Stimulated activated naive CD8-positive, alpha-beta T cell treated with anti-CD3 and anti-CD28 coated beads, Interleukin-15, amount 100 ng/mL, for 72 hours (primary cell): ENCODE data around the gene SOCS1.

Source experiments
- ATAC-seq: fragments of 150-1000 bp; cut with Tn5 transposase; 2 replicates; pipeline ENCODE4 v1.10.0; 2021; ENCODE audit warnings: mild to moderate bottlenecking, moderate library complexity
- DNase-seq, 2 donors: peaks; one replicate each; pipeline ENCODE4 v3.0.0; 2021 to 2022
- H3K27ac Mint-ChIP-seq, 2 donors: one replicate each; pipeline ENCODE4 v1.8.0; 2022; ENCODE audit warnings: mild to moderate bottlenecking in 2 of 2, mixed read lengths in 2 of 2, moderate library complexity in 2 of 2
- H3K27me3 Mint-ChIP-seq: one replicate; pipeline ENCODE4 v1.8.0; 2022; ENCODE audit warnings: mixed read lengths
- H3K4me1 Mint-ChIP-seq: one replicate; pipeline ENCODE4 v1.8.0; 2022; ENCODE audit warnings: mild to moderate bottlenecking, mixed read lengths
- H3K4me3 Mint-ChIP-seq, 2 donors: one replicate each; pipeline ENCODE4 v1.8.0; 2022; ENCODE audit warnings: mild to moderate bottlenecking in 2 of 2, mixed read lengths in 2 of 2, moderate library complexity in 1 of 2
- H3K9me3 Mint-ChIP-seq, 2 donors: one replicate each; pipeline ENCODE4 v1.8.0; 2022; ENCODE audit warnings: mixed read lengths in 2 of 2

SOCS1 gene

DNA sequence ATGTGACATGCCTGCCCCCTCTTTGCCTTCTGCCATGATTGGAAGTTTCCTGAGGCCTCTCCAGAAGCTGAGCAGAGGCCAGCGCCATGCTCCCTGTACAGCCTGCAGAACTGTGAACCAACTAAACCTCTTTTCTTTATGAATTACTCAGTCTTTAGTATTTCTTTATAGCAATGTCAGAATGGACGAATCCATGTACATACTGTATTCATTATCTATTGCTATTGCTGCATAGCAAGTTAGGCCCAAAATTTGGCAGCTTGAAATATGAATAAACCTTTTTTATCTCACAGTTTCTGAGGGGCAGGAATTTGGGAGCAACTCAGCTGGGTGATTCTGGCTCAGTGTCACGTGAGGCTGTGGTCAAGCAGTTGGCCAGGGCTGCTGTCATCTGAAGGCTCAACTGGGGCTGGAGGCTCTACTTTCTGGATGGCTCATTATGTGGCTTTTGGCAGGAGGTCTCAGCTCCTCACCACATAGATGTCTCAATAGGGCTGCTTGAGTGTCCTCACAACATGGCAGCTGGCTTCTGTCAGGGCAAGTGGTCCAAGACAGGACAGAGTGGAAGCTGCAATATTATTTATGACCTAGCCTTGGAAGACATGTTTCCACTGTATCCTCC is 40.0 kb downstream of the SOCS1 start:
- ATAC-seq: no peak
- Mint-ChIP-seq H3K27me3 (peaks cover 8% of the 10 kb centered on the region), H3K4me1 (peaks cover 24% of the 10 kb centered on the region), H3K4me3 (no peak overlapping the region), H3K9me3 (peaks cover 23 to 31% of the 10 kb centered on the region in 2 donors), H3K27ac (no peak overlapping the region)
- no peak for DNase-seq

DNA sequence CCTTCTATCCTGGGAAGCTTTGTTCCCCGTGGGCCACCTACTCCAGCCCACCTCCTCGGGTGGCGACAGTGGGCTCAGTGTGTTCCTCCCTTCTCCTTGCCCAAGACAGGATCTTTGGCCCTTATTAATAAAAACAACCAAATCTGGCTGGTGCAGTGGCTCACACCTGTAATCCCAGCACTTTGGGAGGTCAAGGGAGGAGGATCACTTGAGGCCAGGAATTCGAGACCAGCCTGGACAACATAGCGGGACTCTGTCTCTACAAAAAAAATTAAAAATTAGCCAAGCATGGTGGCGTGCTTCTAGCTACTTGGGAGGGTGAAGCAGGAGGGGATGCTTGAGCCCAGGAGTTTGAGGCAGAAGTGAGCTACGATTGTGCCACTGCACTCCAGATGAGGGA is 42.2 kb downstream of the SOCS1 start:
- peaks cover 34% of the 10 kb centered on the region for H3K4me1 Mint-ChIP-seq
- DNase-seq (no peak), ATAC-seq (no peak)
- H3K27me3 Mint-ChIP-seq: peaks cover 8% of the 10 kb centered on the region
- H3K4me3 Mint-ChIP-seq: no peak overlapping the region
- peaks cover 18 to 26% of the 10 kb centered on the region in 2 donors for H3K9me3 Mint-ChIP-seq
- H3K27ac Mint-ChIP-seq: peak overlapping the region in 1 of 2 donors; percentile 61

DNA sequence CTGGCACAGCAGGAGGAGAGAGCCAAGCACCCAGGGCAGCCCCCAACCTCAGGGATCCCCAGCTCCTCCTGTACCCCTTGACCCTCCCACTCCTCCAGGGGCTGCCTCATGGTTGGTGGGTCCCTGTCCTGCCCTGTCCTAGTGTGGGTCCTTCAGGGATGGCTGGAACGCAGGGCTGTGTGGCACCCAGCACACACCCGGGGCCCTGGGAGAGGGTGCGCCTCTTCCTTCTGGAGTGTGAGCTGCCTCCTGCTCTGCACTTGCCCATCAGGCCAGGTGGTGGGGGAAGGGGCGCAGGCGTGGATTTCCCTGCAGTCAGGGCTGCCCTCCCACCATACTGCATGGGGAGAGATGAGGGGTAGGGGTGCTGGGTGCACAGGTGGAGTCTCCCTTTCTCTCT is 42.6 kb downstream of the SOCS1 start:
- H3K27me3 Mint-ChIP-seq: peaks cover 8% of the 10 kb centered on the region

DNA sequence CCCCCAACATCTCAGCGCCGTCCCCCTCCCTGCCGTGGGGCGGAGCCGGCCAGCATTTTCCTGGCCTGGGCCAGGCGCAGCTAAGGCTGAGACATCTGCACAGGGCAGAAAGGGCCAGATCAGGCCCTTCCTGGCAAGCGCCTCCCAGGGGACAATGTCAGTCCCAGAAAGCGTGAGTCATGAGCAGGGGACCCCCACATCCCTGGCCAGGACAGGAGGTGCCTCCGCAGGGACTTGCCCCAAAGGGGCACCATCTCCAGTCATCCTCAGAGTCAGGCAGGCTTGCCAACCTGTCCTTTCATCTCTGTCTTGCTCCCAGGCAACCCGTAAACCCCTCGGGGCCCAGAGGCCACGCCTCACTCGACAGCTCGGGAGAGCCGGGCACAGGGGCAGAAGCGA is 43.2 kb downstream of the SOCS1 start:
- no peak overlapping the region for H3K27ac Mint-ChIP-seq
- H3K4me1 Mint-ChIP-seq: peaks cover 40% of the 10 kb centered on the region
- peak; percentile 21 for ATAC-seq
- no peak for DNase-seq
- peaks cover 13 to 24% of the 10 kb centered on the region in 2 donors for H3K9me3 Mint-ChIP-seq
- H3K4me3 Mint-ChIP-seq: no peak overlapping the region
- peaks cover 8% of the 10 kb centered on the region for H3K27me3 Mint-ChIP-seq

More for the DNA sequence above, 42.6 kb downstream of the SOCS1 start:
- H3K9me3 Mint-ChIP-seq: peaks cover 13 to 24% of the 10 kb centered on the region in 2 donors
- H3K4me3 Mint-ChIP-seq: no peak overlapping the region
- ATAC-seq: peak; percentile 52
- H3K27ac Mint-ChIP-seq: peak overlapping the region in 1 of 2 donors; percentile 61
- no peak for DNase-seq
- peaks cover 36% of the 10 kb centered on the region for H3K4me1 Mint-ChIP-seq

DNA sequence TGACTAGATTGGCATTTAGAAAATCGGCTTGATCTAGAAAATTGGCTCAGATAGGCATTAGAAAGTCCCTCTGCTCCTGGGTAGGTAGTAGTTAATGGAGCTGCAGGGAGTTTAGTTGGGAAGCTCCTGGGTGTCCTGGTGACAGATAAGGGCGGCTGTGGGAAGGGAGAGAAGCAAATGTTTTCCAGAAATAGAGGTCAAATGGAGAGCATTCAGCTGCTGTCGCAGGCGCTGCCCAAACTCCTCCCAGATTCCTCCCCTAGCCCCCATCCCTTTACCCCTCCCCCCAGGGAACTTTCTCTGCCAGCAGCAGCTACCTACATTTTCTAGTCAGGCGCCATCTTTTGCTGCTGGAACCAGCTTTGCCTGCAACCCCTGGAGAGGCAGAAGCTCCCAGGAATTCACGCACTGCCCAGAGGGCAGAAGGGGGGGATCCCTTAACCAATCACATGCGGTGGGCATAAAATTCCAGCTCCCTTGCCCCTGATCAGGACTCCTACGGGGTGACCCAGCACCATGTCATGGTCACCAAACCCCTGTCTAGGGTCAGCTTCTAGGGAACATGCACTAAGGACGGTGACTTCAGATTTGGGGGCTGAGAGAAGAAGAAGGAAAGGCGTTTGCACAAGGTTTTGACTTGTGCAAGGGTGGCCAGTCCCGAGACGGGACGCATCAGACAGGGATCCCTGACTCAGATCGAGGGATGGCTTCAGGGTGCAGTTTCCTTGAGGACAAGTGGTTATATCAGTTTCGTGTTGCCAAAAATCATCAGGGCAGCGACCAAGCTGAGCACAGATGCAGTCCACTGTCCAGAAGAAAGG is 43.8 kb downstream of the SOCS1 start:
- Mint-ChIP-seq H3K4me1 (peaks cover 42% of the 10 kb centered on the region), H3K9me3 (peaks cover 8 to 25% of the 10 kb centered on the region in 2 donors), H3K4me3 (no peak overlapping the region), H3K27ac (peak overlapping the region in 1 of 2 donors; percentile 82), H3K27me3 (peaks cover 8% of the 10 kb centered on the region)
- DNase-seq (no peak), ATAC-seq (no peak)

DNA sequence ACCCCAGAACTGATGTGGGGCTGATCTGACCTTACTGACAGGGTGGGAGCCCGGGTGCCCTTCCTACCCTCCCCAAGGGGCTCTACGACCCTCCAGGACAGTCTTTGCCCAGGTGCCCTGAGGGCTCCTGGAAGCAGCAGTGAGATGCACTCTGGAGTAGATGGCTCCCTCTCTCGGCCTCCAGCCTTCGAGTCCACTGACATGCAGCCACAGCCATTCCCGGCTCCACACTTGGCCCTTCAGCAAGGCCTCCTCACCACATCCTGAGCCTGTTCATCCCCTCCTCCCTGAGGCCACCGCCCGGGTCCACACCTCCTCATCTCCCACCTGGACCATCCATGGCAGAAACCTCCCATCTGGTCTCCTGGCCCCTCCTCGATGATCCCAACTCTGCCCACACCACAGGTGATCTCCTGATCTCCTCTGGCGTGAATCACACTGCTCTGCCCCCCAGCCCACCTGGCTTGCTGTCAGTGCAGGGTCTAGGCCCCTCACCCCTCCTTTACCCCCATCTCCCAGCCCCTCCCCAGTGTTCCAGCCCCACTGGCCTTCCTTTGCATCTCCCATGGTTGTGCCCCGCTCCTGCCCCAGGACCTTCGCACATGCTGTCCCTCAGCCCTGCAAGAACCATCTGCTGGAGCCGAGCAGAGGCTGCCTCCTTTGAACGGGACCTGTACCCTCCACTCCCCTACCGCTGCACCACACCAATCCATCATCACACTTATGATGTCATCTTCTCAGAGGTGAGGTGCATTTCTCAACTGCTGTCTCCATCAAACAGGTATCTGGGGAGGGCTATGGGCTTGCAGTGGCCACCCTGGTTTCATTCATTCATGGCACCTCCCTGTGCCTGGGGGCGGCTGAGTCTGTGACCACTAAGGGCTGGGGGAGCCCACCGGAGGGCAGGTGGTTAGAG is 44.7 kb downstream of the SOCS1 start:
- no peak for DNase-seq
- ATAC-seq: no peak
- Mint-ChIP-seq H3K4me3 (no peak overlapping the region), H3K4me1 (peaks cover 50% of the 10 kb centered on the region), H3K27me3 (peaks cover 8% of the 10 kb centered on the region), H3K27ac (peak overlapping the region; percentile 7 to 82), H3K9me3 (peaks cover 8 to 25% of the 10 kb centered on the region in 2 donors)

DNA sequence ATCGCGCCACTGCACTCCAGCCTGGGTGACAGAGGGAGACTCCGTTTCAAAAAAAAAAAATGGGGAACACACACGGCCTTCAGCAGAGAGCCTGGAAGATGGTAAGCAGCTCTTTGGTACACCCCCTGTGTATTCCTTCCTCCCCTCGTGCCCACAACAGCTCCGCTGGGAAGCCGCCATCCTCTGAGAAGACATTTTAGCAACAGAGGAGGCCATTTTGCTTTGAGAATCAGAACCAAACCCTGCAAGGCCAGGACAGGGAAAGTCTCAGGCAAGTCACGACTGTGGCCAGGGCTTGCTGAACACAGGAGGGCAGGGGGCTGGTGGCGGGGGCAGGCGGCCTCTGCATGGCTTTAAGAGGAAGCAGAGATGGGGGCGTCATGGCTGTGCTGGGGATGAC is 45.7 kb downstream of the SOCS1 start:
- ATAC-seq: no peak

DNA sequence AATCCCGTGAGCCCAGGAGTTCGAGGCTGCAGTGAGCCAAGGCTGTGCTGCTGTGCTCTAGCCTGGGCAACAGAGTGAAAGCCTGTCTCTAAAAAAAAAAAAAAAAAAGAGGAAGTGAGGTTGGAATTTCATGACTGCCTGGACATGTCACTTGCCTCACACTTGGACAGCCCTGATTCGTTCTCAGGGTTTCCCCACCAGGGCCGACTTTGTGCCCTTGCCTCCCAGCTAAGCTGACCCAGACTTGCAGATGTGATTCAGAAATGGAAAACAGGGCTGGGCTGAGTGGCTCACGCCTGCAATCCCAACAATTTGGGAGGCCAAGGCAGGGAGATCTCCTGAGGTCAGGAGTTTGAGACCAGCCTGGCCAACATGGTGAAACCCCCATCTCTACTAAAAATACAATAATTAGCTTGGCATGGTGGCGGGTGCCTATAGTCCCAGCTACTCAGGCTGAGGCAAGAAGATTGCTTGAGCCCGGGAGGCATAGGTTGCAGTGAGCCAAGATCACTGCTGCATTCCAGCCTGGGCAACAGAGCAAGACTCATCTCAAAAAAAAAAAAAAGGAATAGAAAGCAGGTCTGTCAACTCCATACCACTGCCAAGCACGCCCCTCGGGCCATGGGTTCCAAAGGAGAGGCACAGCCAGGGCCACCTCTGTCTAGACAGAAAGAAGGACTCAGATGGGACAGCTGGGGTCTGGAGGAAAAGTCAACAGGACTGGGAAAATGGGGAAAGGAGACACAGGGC is 46.9 kb downstream of the SOCS1 start:
- H3K27me3 Mint-ChIP-seq: peaks cover 8% of the 10 kb centered on the region

More for the DNA sequence above, 45.7 kb downstream of the SOCS1 start:
- Mint-ChIP-seq H3K4me3 (no peak overlapping the region), H3K27me3 (peaks cover 8% of the 10 kb centered on the region), H3K27ac (no peak overlapping the region), H3K9me3 (peaks cover 4 to 16% of the 10 kb centered on the region in 2 donors), H3K4me1 (peaks cover 61% of the 10 kb centered on the region)
- no peak for DNase-seq

DNA sequence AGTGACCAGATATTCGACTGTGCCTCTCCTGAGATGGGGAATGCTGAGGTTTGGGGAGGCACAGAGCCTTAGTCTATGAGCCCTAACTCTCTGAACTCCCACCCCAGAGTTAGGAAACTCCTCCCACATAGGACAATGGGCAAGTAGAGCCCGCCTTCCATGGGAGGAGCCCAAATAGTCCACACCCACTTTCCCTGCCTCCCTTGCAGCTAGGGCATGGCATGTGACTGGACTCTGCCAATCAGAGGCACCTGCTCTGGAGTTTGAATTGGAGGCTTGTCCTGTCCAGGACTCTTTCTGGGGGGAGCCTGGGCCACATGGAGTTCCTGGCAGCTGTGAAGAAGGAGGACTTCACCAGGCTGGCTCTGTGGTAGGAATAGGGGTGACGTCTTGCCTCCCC is 48.4 kb downstream of the SOCS1 start:
- H3K4me3 Mint-ChIP-seq: peak overlapping the region in 1 of 2 donors; percentile 85
- H3K27me3 Mint-ChIP-seq: peaks cover 8% of the 10 kb centered on the region
- peaks cover 4 to 16% of the 10 kb centered on the region in 2 donors for H3K9me3 Mint-ChIP-seq
- peaks cover 78% of the 10 kb centered on the region for H3K4me1 Mint-ChIP-seq
- ATAC-seq (no peak), DNase-seq (peak in 1 of 2 donors; percentile 44)
- peak overlapping the region in 1 of 2 donors; percentile 100 for H3K27ac Mint-ChIP-seq

More for the DNA sequence above, 46.9 kb downstream of the SOCS1 start:
- ATAC-seq: no peak
- DNase-seq: no peak
- H3K4me1 Mint-ChIP-seq: peaks cover 73% of the 10 kb centered on the region
- H3K4me3 Mint-ChIP-seq: no peak overlapping the region
- H3K27ac Mint-ChIP-seq: no peak overlapping the region
- peaks cover 4 to 16% of the 10 kb centered on the region in 2 donors for H3K9me3 Mint-ChIP-seq

DNA sequence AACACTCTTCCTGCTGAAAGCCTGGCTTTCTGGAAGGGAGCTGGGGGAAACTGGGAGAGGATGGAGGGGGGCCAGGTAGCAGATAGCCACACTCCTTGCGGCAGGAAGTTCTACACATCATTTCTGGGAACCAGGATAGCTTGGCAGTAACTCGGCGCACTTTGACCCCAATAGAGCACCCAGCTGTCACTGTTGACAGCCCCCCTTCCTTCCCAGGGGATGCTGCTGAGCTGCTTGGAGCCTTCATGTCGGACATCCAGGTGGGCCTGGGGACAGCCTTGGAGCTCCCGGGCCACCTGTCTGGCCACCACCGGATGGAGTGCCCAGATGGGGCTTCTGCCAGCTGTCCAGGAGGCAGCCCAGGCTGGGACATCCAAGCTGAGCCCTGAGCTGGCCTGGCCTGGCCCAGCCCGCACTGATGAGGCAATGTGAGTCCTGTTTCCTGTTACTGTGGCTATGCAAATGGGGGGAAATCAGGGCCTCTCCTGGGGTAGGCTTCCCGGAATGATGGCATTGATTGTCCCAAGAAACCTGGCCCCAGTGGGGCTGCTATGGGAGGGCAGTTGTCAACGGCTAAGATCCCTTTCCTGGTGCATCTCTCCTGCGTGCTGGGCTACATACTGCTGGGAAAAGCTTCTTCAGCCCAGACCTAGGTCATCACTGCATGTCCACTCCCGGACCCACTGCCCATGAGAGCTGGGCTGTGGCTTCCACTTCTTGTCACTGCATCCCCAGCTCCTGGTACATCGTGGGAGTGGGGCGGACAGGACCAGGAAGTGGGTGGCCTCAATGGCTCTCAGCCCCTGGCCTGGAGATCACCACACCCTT is 50.0 kb downstream of the SOCS1 start:
- no peaks in the 10 kb centered on the region for H3K27me3 Mint-ChIP-seq
- H3K27ac Mint-ChIP-seq: peak overlapping the region; percentile 99 to 100
- H3K4me1 Mint-ChIP-seq: peaks cover 84% of the 10 kb centered on the region
- peak; percentile 52 for ATAC-seq
- peak in 1 of 2 donors; percentile 40 for DNase-seq
- peak overlapping the region; percentile 81 to 85 for H3K4me3 Mint-ChIP-seq
- H3K9me3 Mint-ChIP-seq: peaks cover 4 to 16% of the 10 kb centered on the region in 2 donors

DNA sequence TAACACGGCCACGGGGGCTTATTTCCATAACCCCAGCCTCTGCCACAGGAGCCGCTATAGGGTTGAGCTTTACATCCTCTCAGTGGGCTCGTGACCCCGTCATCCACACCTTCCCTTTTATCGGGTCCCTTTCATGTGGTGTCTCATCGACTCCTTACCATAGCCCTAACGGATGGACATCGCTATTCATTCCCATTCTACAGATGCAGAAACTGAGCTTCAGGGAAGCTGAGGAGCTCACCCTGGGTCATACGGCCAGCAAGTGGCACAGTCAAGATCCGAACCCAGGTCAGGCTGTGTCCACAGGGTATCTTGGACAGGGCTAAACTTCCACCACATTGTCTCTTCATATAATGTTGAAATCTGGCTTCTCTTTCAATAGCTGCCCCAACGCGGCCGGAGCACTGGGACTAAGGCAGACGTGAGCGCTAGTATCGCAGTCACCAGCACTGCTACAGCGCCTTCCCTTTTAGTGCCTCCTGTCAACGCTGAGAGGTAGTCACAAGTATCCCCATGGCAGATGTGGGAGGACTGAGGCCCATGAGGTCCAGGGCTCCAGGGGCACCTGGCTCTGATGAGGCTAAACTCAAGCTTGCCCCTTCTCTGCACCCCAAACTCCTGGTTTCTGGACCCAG is 50.8 kb downstream of the SOCS1 start:
- DNase-seq (no peak), ATAC-seq (no peak)
- peaks cover 4 to 16% of the 10 kb centered on the region in 2 donors for H3K9me3 Mint-ChIP-seq
- H3K4me1 Mint-ChIP-seq: peaks cover 81% of the 10 kb centered on the region
- H3K27me3 Mint-ChIP-seq: no peaks in the 10 kb centered on the region
- H3K27ac Mint-ChIP-seq: peak overlapping the region in 1 of 2 donors; percentile 68
- no peak overlapping the region for H3K4me3 Mint-ChIP-seq

DNA sequence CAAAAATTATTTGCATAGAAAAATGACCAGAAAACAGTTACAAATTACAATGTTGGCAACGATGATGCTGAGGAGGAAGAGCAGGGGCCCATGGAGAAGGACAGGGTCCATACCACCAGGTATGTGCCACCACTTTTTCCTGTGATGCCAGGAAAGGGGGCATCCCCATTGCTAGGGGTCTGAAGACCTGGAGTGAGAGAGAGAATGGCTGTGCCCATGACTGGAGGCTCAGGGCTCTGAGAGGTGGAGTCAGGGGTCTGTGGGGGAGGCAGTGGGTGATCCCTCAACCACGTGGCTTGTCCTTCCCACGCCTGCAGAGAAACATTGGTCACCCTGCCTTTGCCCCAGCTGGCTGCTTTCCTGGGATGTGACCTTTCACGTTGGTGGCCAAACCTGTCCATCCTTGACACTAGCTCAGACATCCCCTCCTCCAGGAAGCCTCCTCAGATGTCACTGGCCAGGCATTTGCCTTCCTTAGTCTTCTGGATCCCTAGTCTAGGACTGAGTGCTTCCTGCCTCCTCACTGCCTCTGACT is 51.4 kb downstream of the SOCS1 start:
- peak overlapping the region; percentile 22 to 59 for H3K27ac Mint-ChIP-seq

More for the DNA sequence above, 51.4 kb downstream of the SOCS1 start:
- Mint-ChIP-seq H3K27me3 (no peaks in the 10 kb centered on the region), H3K4me1 (peaks cover 77% of the 10 kb centered on the region), H3K4me3 (no peak overlapping the region), H3K9me3 (peaks cover 4 to 16% of the 10 kb centered on the region in 2 donors)
- DNase-seq: no peak
- no peak for ATAC-seq
